CD4-positive, alpha-beta T cell treated with Interleukin-15 for 1 hour (primary cell): ENCODE results near the gene MLXIP.
A peak's percentile ranks its signal among the peaks of the same experiment; 100 is the strongest.
"Not testable (repeated sequence)": the region's sequence is repeated elsewhere in the genome, so short reads cannot be mapped to it uniquely, and the experiment has no call there.

Experiments used
- DNase-seq: peaks from one replicate; pipeline ENCODE4 v3.0.0-alpha.2; 2020

The MLXIP gene

GRCh38 chr12:122056406-122056805, 22.1 kb upstream of the MLXIP start:
- DNase-seq = not testable (repeated sequence)

GRCh38 chr12:122057007-122057735, 21.4 kb upstream of the MLXIP start:
- DNase-seq = no peak

- no peak for DNase-seq
These were observed 20.8 kb upstream of the MLXIP start for GRCh38 chr12:122057769-122058168.

GRCh38 chr12:122058549-122059149, 19.9 kb upstream of the MLXIP start:
- DNase-seq = no peak

GRCh38 chr12:122059203-122059960, 19.2 kb upstream of the MLXIP start:
- DNase-seq = no peak

- DNase-seq = no peak
These were observed 18.5 kb upstream of the MLXIP start for GRCh38 chr12:122060081-122060501.

- no peak for DNase-seq
These were observed 17.3 kb upstream of the MLXIP start for GRCh38 chr12:122061253-122061652.

GRCh38 chr12:122062832-122063693, 15.5 kb upstream of the MLXIP start:
- peak; percentile 24 for DNase-seq

GRCh38 chr12:122063694-122064024, 14.9 kb upstream of the MLXIP start:
- DNase-seq = no peak

GRCh38 chr12:122064025-122064777, 14.4 kb upstream of the MLXIP start:
- peak; percentile 58 for DNase-seq

GRCh38 chr12:122064780-122065588, 13.6 kb upstream of the MLXIP start:
- no peak for DNase-seq

GRCh38 chr12:122067548-122067947, 11.0 kb upstream of the MLXIP start:
- no peak for DNase-seq

- peak; percentile 59 for DNase-seq
These were observed 10.6 kb upstream of the MLXIP start for GRCh38 chr12:122067966-122068365.

GRCh38 chr12:122072031-122072970, 6.3 kb upstream of the MLXIP start:
- no peak for DNase-seq

- DNase-seq = no peak
These were observed 4.7 kb upstream of the MLXIP start for GRCh38 chr12:122073815-122074214.

GRCh38 chr12:122076743-122077495, 1.6 kb upstream of the MLXIP start:
- DNase-seq = peak; percentile 36

GRCh38 chr12:122079033-122079531, 526 bp downstream of the MLXIP start:
- no peak for DNase-seq

- no peak for DNase-seq
These were observed 1.1 kb downstream of the MLXIP start for GRCh38 chr12:122079532-122080081.
